Left forelimb (tissue), 1 donor: Measurements from ENCODE around the gene TRAFD1.
"Not testable (repeated sequence)": the region's sequence is repeated elsewhere in the genome, so short reads cannot be mapped to it uniquely, and the experiment has no call there.

ENCODE experiments used
- DNase-seq: peaks from one replicate; pipeline ENCODE4 v3.0.0-alpha.2; 2018; ENCODE audit warnings: low spot score

TRAFD1 gene

GRCh38 chr12:112125250-112125999 lies at the start of gene TRAFD1:
Gene TRAFD1, plus strand, starts transcription at chr12:112125560. Its CDS starts 4,963 bp downstream, at chr12:112130523.
- DNase-seq = peak; percentile 100

GRCh38 chr12:112087055-112087850 lies 38.1 kb upstream of the TRAFD1 start:
- DNase-seq = no peak

- no peak for DNase-seq
Measured at GRCh38 chr12:112087851-112088250, 37.5 kb upstream of the TRAFD1 start.

- DNase-seq = no peak
Measured at GRCh38 chr12:112091563-112091962, 33.8 kb upstream of the TRAFD1 start.

- DNase-seq = no peak
Measured at GRCh38 chr12:112096070-112096469, 29.3 kb upstream of the TRAFD1 start.

GRCh38 chr12:112096667-112097066 lies 28.7 kb upstream of the TRAFD1 start:
- no peak for DNase-seq

GRCh38 chr12:112097641-112098040 lies 27.7 kb upstream of the TRAFD1 start:
- no peak for DNase-seq

GRCh38 chr12:112100500-112100899 lies 24.9 kb upstream of the TRAFD1 start:
- not testable (repeated sequence) for DNase-seq

- DNase-seq = no peak
Measured at GRCh38 chr12:112102127-112102526, 23.2 kb upstream of the TRAFD1 start.

GRCh38 chr12:112102746-112103145 lies 22.6 kb upstream of the TRAFD1 start:
- DNase-seq = not testable (repeated sequence)

- DNase-seq = no peak
Measured at GRCh38 chr12:112103758-112104503, 21.4 kb upstream of the TRAFD1 start.

- DNase-seq = no peak
Measured at GRCh38 chr12:112105891-112106290, 19.5 kb upstream of the TRAFD1 start.

GRCh38 chr12:112107306-112108201 lies 17.8 kb upstream of the TRAFD1 start:
- DNase-seq = no peak

GRCh38 chr12:112108202-112109079 lies 16.9 kb upstream of the TRAFD1 start, which contains the start of gene NAA25:
Gene NAA25, minus strand, starts transcription at chr12:112108783. Its CDS starts 10 bp downstream, at chr12:112108773.
- peak; percentile 93 for DNase-seq

GRCh38 chr12:112110787-112111662 lies 14.3 kb upstream of the TRAFD1 start:
- not testable (repeated sequence) for DNase-seq

GRCh38 chr12:112111931-112112330 lies 13.4 kb upstream of the TRAFD1 start:
- DNase-seq = no peak

- no peak for DNase-seq
Measured at GRCh38 chr12:112112409-112113133, 12.8 kb upstream of the TRAFD1 start.

- DNase-seq = no peak
Measured at GRCh38 chr12:112115259-112116045, 9.9 kb upstream of the TRAFD1 start.
